Naive thymus-derived CD4-positive, alpha-beta T cell (primary cell): ENCODE data around the gene AFAP1. TPM values are rescaled to one million over a fixed set of nuclear protein-coding genes. Genes with fewer than 3 reads are reported as not detected.

Experiments
- ATAC-seq: fragments of 150-1000 bp; cut with Tn5 transposase; 2 replicates; pipeline ENCODE4 v1.10.0; 2021; ENCODE audit warnings: mild to moderate bottlenecking, moderate library complexity
- CTCF ChIA-PET: fragments of 350-600 bp; sonication (Branson Sonifier 250); formaldehyde crosslinking; loops from one replicate; lab custom pipeline; 2021; ENCODE audit warnings: antibody characterized with exemption; lab: Charles Lee
- POLR2A ChIA-PET: fragments of 350-600 bp; sonication (Branson Sonifier 250); formaldehyde crosslinking; loops from one replicate; lab custom pipeline; 2021; ENCODE audit warnings: antibody characterized with exemption, inconsistent platforms; lab: Charles Lee
- DNase-seq, 9 donors: peaks; one replicate each; pipeline versions ENCODE4 v3.0.0 to v3.0.0-alpha.2; 2020 to 2022; ENCODE audit warnings: mixed read lengths in 1 of 9
- H3K27ac ChIP-seq: one replicate; pipeline ENCODE4 v1.7.0; 2013; ENCODE audit warnings: mild to moderate bottlenecking, low read depth, low read length, moderate library complexity
- H3K27me3 ChIP-seq, 2 donors: one replicate each; pipeline ENCODE4 v1.7.0; 2013; ENCODE audit warnings: low read length in 2 of 2, mild to moderate bottlenecking in 2 of 2, moderate library complexity in 2 of 2; ENCODE audit not compliant: control insufficient read depth in 2 of 2, insufficient read depth in 2 of 2
- H3K36me3 ChIP-seq, 3 experiments: 1 replicate in 2 of 3; 2 replicates in 1 of 3; pipeline ENCODE4 v1.7.0; 2013; ENCODE audit warnings: low read length in 3 of 3, mild to moderate bottlenecking in 3 of 3, moderate library complexity in 1 of 3; ENCODE audit not compliant: insufficient read depth in 3 of 3, control insufficient read depth in 2 of 3
- H3K4me1 ChIP-seq, 2 donors: one replicate each; pipeline ENCODE4 v1.7.0; 2013; ENCODE audit warnings: low read length in 2 of 2, mild to moderate bottlenecking in 2 of 2, moderate library complexity in 1 of 2; ENCODE audit not compliant: control insufficient read depth in 2 of 2, insufficient read depth in 2 of 2
- H3K4me3 ChIP-seq: 2 replicates; pipeline ENCODE4 v1.7.0; 2013; ENCODE audit warnings: mild to moderate bottlenecking, low read length
- H3K9me3 ChIP-seq, 3 experiments: 1 replicate in 2 of 3; 2 replicates in 1 of 3; pipeline ENCODE4 v1.7.0; 2013; ENCODE audit warnings: low read length in 3 of 3; ENCODE audit not compliant: control insufficient read depth in 2 of 3
- H3K27ac Mint-ChIP-seq, 9 donors: one replicate each; pipeline ENCODE4 v1.8.0; 2020 to 2022; ENCODE audit warnings: mixed read lengths in 9 of 9, mild to moderate bottlenecking in 8 of 9, moderate library complexity in 5 of 9, inconsistent platforms in 2 of 9
- H3K27me3 Mint-ChIP-seq, 5 donors: one replicate each; pipeline ENCODE4 v1.8.0; 2021 to 2022; ENCODE audit warnings: mixed read lengths in 5 of 5, mild to moderate bottlenecking in 1 of 5
- H3K36me3 Mint-ChIP-seq, 5 donors: one replicate each; pipeline ENCODE4 v1.8.0; 2020 to 2022; ENCODE audit warnings: mixed read lengths in 5 of 5, mild to moderate bottlenecking in 3 of 5, inconsistent platforms in 1 of 5
- H3K4me1 Mint-ChIP-seq, 7 donors: one replicate each; pipeline ENCODE4 v1.8.0; 2020 to 2022; ENCODE audit warnings: mixed read lengths in 7 of 7, mild to moderate bottlenecking in 3 of 7, inconsistent platforms in 1 of 7
- H3K4me3 Mint-ChIP-seq, 10 donors: one replicate each; pipeline ENCODE4 v1.8.0; 2020 to 2022; ENCODE audit warnings: mild to moderate bottlenecking in 10 of 10, mixed read lengths in 10 of 10, moderate library complexity in 6 of 10, inconsistent platforms in 2 of 10
- H3K9me3 Mint-ChIP-seq, 11 donors: one replicate each; pipeline ENCODE4 v1.8.0; 2020 to 2022; ENCODE audit warnings: mixed read lengths in 11 of 11, mild to moderate bottlenecking in 4 of 11, inconsistent platforms in 1 of 11, moderate library complexity in 1 of 11
- intact Hi-C, 2 donors: fragments of 100-400 bp; cut with micrococcal nuclease; formaldehyde crosslinking; loops; one replicate each; pipeline ENCODE4 v1.15.1; 2023
- polyA plus RNA-seq, 2 donors: library from polyadenylated mRNA; unstranded; fragments of 300-500 nt; fragmentation: Illumina TruSeq; gene quantifications; one replicate each; pipeline ENCODE4 v1.2.3, GENCODE V29; 2021
- total RNA-seq, 6 experiments: library from RNA in 5 of 6; stranded (reverse) in 5 of 6; gene quantifications; 1 replicate in 5 of 6; 2 replicates in 1 of 6; pipeline ENCODE4 v1.2.3 and lab custom pipeline; 2021 to 2026

Gene AFAP1
- total and polyA plus RNA-seq, 7 experiments from 2014 or later: 2.2 to 27.2 (median 9.6) TPM

DNA sequence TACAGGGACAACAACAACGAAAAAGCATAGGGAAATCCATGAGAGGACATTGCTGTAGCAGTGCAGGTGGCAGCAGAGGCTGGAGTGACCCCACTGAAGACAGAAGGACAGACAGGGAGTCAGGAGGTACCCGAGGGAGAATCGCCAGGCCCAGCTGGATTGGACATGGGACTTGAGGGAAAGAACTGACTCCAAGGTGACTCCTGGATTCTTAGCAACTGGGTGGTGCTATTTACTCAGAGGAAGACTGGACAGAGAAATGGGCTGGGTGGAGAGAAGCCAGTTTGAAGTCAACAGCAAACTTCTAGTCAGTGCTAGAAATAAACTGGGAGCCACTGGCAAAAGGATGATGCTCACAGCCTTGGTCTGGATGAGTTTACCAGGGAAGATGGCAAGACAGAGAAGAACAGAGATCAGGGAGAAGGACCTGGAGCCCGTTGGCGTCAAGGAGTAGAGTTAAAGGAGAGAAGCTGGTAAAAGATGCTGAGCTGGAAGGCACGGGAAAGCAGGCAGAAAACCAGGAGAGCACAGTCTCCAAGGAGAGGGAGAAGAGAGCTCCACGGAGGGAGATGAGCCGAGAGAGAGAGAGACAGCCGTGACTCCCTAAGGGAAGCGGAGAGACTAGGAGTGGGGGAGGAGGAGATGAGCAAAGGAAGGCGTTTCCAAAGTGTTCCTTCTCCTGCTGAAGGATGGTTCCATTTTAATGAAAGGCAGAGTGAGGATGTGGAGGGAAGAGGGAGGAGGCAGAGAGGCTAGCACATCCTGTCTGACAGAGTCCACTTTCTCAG lies 119.4 kb downstream of the AFAP1 start:
- Histone ChIP-seq H3K27ac (no peak overlapping the region), H3K27me3 (no peaks in the 10 kb centered on the region), H3K9me3 (no peaks in the 10 kb centered on the region), H3K4me3 (no peak overlapping the region), H3K36me3 (peaks cover 0 to 38% (median 0%) of the 10 kb centered on the region in 3 experiments), H3K4me1 (no peaks in the 10 kb centered on the region)
- no peaks in the 10 kb centered on the region for H3K9me3 Mint-ChIP-seq
- H3K4me3 Mint-ChIP-seq: no peak overlapping the region
- peak overlapping the region in 4 of 9 donors; percentile 6 to 74 (median 51) for H3K27ac Mint-ChIP-seq
- ChIA-PET CTCF (no interaction called here), POLR2A (interaction anchor here (1.2 kb wide), 1 partner anchor 120 kb away, joined by 3 read pairs; the partner anchor contains the start of gene AFAP1)
- peaks cover 1 to 46% (median 20%) of the 10 kb centered on the region in 5 donors for H3K36me3 Mint-ChIP-seq
- peaks cover 0 to 7% (median 0%) of the 10 kb centered on the region in 5 donors for H3K27me3 Mint-ChIP-seq
- H3K4me1 Mint-ChIP-seq: peaks cover 0 to 14% (median 4%) of the 10 kb centered on the region in 7 donors
- intact Hi-C loops: no loop called here
- DNase-seq (no peak), ATAC-seq (no peak)

DNA sequence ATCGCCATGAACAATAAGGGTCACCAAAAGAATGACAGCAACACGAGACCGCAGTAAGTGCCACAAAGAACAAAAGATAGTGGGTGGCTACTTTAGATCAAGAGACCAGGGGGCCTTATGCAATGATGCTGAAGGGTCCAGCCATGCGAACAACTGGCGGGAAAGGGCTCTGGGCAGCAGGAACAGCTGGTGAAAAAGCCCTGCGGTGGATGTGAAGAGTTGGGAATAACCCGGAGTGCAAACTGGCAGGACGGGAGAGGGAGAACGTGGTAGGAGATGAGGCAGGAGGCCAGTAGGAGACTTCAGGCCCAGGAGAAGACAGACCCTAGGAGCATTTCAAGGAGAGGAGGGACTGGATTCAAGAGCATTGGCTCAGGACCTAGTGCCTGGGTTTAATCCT lies 120.2 kb downstream of the AFAP1 start:
- peak overlapping the region in 1 of 9 donors; percentile 4 for H3K27ac Mint-ChIP-seq
- POLR2A ChIA-PET: no interaction called here
- H3K4me1 Mint-ChIP-seq: peaks cover 0 to 14% (median 1%) of the 10 kb centered on the region in 7 donors
- ATAC-seq (no peak), DNase-seq (no peak)
- H3K27me3 Mint-ChIP-seq: peaks cover 0 to 4% (median 0%) of the 10 kb centered on the region in 5 donors
- peaks cover 5 to 50% (median 24%) of the 10 kb centered on the region in 5 donors for H3K36me3 Mint-ChIP-seq
- H3K9me3 ChIP-seq: no peaks in the 10 kb centered on the region
- CTCF ChIA-PET: no interaction called here
- no peaks in the 10 kb centered on the region for H3K27me3 ChIP-seq
- H3K9me3 Mint-ChIP-seq: peaks cover 0 to 1% (median 0%) of the 10 kb centered on the region in 11 donors
- no peak overlapping the region for H3K4me3 Mint-ChIP-seq
- no peaks in the 10 kb centered on the region for H3K4me1 ChIP-seq
- H3K4me3 ChIP-seq: no peak overlapping the region
- H3K27ac ChIP-seq: no peak overlapping the region
- H3K36me3 ChIP-seq: peaks cover 0 to 45% (median 0%) of the 10 kb centered on the region in 3 experiments
- intact Hi-C loops: no loop called here

DNA sequence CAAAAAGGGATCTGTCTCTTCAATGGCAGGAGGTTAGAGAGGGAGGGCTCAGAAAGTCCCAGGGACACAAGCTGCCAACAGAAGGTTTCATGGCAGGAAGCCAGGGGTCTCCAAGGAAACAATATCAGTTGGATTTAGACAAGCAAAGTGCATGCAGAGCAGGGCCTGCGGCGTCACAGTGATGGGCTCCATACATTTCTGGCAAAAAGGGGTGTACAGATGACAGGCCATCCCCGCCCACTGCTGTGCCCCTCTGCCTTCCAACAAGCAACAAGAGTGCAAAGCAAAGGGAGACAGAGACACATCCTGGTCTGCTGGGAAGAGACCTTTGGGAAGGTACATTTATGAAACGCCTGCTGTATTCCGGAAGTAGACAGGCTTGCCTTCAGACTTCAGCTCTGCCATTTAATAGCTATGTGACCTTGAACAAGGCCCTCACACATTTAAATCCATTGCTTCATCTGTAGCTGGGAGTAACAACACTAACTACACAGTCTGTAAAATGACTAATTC lies 121.2 kb downstream of the AFAP1 start:
- no peak for ATAC-seq
- H3K9me3 Mint-ChIP-seq: peaks cover 0 to 1% (median 0%) of the 10 kb centered on the region in 11 donors
- H3K4me3 Mint-ChIP-seq: no peak overlapping the region
- peaks cover 0 to 14% (median 1%) of the 10 kb centered on the region in 7 donors for H3K4me1 Mint-ChIP-seq
- H3K36me3 Mint-ChIP-seq: peaks cover 6 to 54% (median 24%) of the 10 kb centered on the region in 5 donors
- Histone ChIP-seq H3K9me3 (no peaks in the 10 kb centered on the region), H3K27me3 (no peaks in the 10 kb centered on the region), H3K27ac (no peak overlapping the region), H3K36me3 (peaks cover 0 to 47% (median 0%) of the 10 kb centered on the region in 3 experiments), H3K4me3 (no peak overlapping the region), H3K4me1 (no peaks in the 10 kb centered on the region)
- intact Hi-C loops: no loop called here
- H3K27me3 Mint-ChIP-seq: peaks cover 0 to under 1% (median 0%) of the 10 kb centered on the region in 5 donors
- H3K27ac Mint-ChIP-seq: peak overlapping the region in 3 of 9 donors; percentile 4 to 62 (median 26)
- CTCF ChIA-PET: no interaction called here
- POLR2A ChIA-PET: no interaction called here
- no peak for DNase-seq

DNA sequence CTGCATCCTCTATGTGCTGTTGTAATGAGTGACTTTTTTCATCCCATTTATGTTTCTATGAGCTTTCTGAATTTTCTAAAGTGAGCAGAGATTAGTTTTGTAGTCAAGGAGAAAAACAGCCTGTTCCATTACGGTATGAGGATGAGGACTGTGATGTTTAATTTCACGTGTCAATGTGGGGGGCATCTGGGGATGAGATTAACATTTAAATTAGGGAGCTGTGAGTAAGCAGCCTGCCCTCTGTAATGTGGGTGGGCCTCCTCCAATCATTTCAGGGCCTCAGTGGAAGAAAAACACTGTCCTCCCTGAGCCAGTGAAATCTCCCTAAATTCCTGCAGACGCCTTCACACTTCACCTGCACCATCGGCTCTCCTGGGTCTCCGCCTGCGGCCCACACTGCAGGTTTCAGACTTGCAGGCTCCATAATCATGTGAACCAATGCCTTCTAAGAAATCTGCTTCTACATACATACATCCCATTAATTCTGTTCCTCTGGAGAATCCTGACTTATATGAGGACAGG lies 121.7 kb downstream of the AFAP1 start:
- ChIA-PET POLR2A (no interaction called here), CTCF (no interaction called here)
- H3K4me3 ChIP-seq: no peak overlapping the region
- Mint-ChIP-seq H3K4me1 (peaks cover 0 to 14% (median 1%) of the 10 kb centered on the region in 7 donors), H3K9me3 (peaks cover 0 to 1% (median 0%) of the 10 kb centered on the region in 11 donors), H3K36me3 (peaks cover 6 to 56% (median 24%) of the 10 kb centered on the region in 5 donors), H3K4me3 (no peak overlapping the region), H3K27me3 (no peaks in the 10 kb centered on the region), H3K27ac (peak overlapping the region in 3 of 9 donors; percentile 4 to 62 (median 26))
- peaks cover 0 to 47% (median 0%) of the 10 kb centered on the region in 3 experiments for H3K36me3 ChIP-seq
- H3K27ac ChIP-seq: no peak overlapping the region
- H3K4me1 ChIP-seq: no peaks in the 10 kb centered on the region
- no peaks in the 10 kb centered on the region for H3K9me3 ChIP-seq
- no peak for DNase-seq
- no peaks in the 10 kb centered on the region for H3K27me3 ChIP-seq
- no peak for ATAC-seq
- intact Hi-C loops: no loop called here

DNA sequence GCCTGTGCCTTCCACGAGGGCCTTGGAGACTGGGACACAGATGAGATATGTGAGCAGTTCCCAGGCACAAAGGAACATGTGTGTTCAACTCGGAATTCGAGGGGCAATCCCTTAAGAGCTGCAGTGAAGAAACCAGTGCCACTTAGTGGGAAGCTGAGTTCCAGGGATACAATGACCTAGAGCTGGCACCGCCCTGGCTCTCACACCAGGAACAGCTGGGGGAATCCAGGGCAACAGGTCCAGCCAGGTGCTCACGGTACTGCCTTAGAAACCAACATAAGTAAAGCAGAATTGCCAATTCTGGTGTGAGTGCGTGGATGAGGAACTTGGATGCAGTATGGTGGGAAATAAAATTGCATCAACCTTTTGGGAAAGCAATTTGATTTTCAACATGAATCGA lies 122.9 kb downstream of the AFAP1 start:
- Mint-ChIP-seq H3K4me1 (peaks cover 0 to 14% (median 1%) of the 10 kb centered on the region in 7 donors), H3K36me3 (peaks cover 6 to 58% (median 20%) of the 10 kb centered on the region in 5 donors), H3K9me3 (peaks cover 0 to 1% (median 0%) of the 10 kb centered on the region in 11 donors), H3K27ac (no peak overlapping the region), H3K4me3 (no peak overlapping the region), H3K27me3 (no peaks in the 10 kb centered on the region)
- DNase-seq: no peak
- POLR2A ChIA-PET: no interaction called here
- Histone ChIP-seq H3K9me3 (no peaks in the 10 kb centered on the region), H3K27ac (no peak overlapping the region), H3K4me1 (no peaks in the 10 kb centered on the region), H3K36me3 (peaks cover 0 to 52% (median 0%) of the 10 kb centered on the region in 3 experiments), H3K27me3 (no peaks in the 10 kb centered on the region), H3K4me3 (no peak overlapping the region)
- CTCF ChIA-PET: interaction anchor here (1.8 kb wide), 1 partner anchor 14 kb away, joined by 6 read pairs; no protein-coding TSS in a partner anchor
- intact Hi-C loops: no loop called here
- no peak for ATAC-seq

DNA sequence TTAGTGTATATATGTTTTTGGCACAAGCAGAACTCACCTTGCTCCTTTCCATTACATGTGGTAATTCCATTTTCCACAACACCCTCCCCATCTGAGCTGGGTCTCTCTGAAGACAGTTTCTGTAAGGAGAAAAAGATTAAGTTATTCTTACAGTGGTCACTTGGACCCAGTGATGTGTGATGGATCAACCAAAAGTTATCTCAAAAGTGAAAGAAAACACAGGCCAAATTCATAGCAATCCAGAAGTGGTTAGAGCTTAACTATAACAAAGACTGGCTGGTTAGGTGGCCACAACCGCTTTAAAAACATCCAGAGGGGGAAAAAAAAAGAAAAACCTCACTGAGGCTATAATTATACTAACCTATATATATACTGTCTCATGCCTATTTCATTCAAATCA lies 123.7 kb downstream of the AFAP1 start:
- no peaks in the 10 kb centered on the region for H3K4me1 ChIP-seq
- intact Hi-C loops: no loop called here
- CTCF ChIA-PET: interaction anchor here (0.8 to 1.8 kb wide), 2 partner anchors 13 to 148 kb away, joined by 3 to 6 read pairs; no protein-coding TSS in a partner anchor
- DNase-seq (no peak), ATAC-seq (no peak)
- POLR2A ChIA-PET: no interaction called here
- no peak overlapping the region for H3K27ac Mint-ChIP-seq
- no peak overlapping the region for H3K4me3 Mint-ChIP-seq
- no peaks in the 10 kb centered on the region for H3K9me3 ChIP-seq
- H3K4me3 ChIP-seq: no peak overlapping the region
- H3K27ac ChIP-seq: no peak overlapping the region
- no peaks in the 10 kb centered on the region for H3K27me3 Mint-ChIP-seq
- H3K27me3 ChIP-seq: no peaks in the 10 kb centered on the region
- H3K9me3 Mint-ChIP-seq: peaks cover 0 to 1% (median 0%) of the 10 kb centered on the region in 11 donors
- peaks cover 6 to 57% (median 20%) of the 10 kb centered on the region in 5 donors for H3K36me3 Mint-ChIP-seq
- H3K4me1 Mint-ChIP-seq: peaks cover 0 to 14% (median 1%) of the 10 kb centered on the region in 7 donors
- H3K36me3 ChIP-seq: peaks cover 0 to 52% (median 0%) of the 10 kb centered on the region in 3 experiments
